Cardiac muscle cell (in vitro differentiated cells and primary cell): Measurements from ENCODE around the gene TMEM134. TPM values are rescaled to one million over a fixed set of nuclear protein-coding genes. Genes with fewer than 3 reads are reported as not detected.
"Not testable (repeated sequence)": the region's sequence is repeated elsewhere in the genome, so short reads cannot be mapped to it uniquely, and the experiment has no call there.

ENCODE experiments used
- DNase-seq, 2 donors: peaks; one replicate each; pipeline versions ENCODE4 v3.0.0 to v3.0.0-alpha.2; 2010 to 2017; ENCODE audit warnings: low read depth in 1 of 2, low spot score in 1 of 2
- H3K27ac ChIP-seq: fragments of 200-600 bp; sonication (generic); 2 replicates; pipeline ENCODE4 v1.5.1; 2016
- H3K27me3 ChIP-seq: fragments of 200-600 bp; sonication (generic); 2 replicates; pipeline ENCODE4 v1.6.0; 2016; ENCODE audit warnings: control low read depth
- H3K36me3 ChIP-seq: fragments of 200-600 bp; sonication (generic); 2 replicates; pipeline ENCODE4 v1.5.1; 2016; ENCODE audit warnings: control low read depth
- H3K4me1 ChIP-seq: fragments of 200-600 bp; sonication (generic); 2 replicates; pipeline ENCODE4 v1.8.1; 2017; ENCODE audit warnings: low read depth, mild to moderate bottlenecking, mixed run types
- H3K4me3 ChIP-seq: fragments of 200-600 bp; sonication (generic); 2 replicates; pipeline ENCODE4 v1.5.1; 2016; ENCODE audit warnings: mild to moderate bottlenecking
- H3K9me3 ChIP-seq: fragments of 200-600 bp; sonication (generic); 2 replicates; pipeline ENCODE4 v1.5.1; 2017; ENCODE audit warnings: low read depth, mild to moderate bottlenecking, control low read depth
- polyA plus RNA-seq: library from polyadenylated mRNA; unstranded; fragments of >200 nt; fragmentation: Nextera tagmentation; extraction: Ambion mirVana; gene quantifications from 2 replicates; pipeline ENCODE4 v1.2.1, GENCODE V29; 2016
- total RNA-seq: library from RNA; depleted of rRNA; stranded (reverse); fragments of >200 nt; gene quantifications from 2 replicates; pipeline ENCODE4 v1.2.3, GENCODE V29; 2016
- TF ChIP-seq, protein P1 (sequence below): IDR thresholded peaks from 2 replicates; pipeline ENCODE4 v1.5.1; 2012; ENCODE audit warnings: low read depth, mild to moderate bottlenecking, low read length

TMEM134 gene
- total and polyA plus RNA-seq, 2 experiments from 2014 or later, result 255 to 326 TPM

DNA sequence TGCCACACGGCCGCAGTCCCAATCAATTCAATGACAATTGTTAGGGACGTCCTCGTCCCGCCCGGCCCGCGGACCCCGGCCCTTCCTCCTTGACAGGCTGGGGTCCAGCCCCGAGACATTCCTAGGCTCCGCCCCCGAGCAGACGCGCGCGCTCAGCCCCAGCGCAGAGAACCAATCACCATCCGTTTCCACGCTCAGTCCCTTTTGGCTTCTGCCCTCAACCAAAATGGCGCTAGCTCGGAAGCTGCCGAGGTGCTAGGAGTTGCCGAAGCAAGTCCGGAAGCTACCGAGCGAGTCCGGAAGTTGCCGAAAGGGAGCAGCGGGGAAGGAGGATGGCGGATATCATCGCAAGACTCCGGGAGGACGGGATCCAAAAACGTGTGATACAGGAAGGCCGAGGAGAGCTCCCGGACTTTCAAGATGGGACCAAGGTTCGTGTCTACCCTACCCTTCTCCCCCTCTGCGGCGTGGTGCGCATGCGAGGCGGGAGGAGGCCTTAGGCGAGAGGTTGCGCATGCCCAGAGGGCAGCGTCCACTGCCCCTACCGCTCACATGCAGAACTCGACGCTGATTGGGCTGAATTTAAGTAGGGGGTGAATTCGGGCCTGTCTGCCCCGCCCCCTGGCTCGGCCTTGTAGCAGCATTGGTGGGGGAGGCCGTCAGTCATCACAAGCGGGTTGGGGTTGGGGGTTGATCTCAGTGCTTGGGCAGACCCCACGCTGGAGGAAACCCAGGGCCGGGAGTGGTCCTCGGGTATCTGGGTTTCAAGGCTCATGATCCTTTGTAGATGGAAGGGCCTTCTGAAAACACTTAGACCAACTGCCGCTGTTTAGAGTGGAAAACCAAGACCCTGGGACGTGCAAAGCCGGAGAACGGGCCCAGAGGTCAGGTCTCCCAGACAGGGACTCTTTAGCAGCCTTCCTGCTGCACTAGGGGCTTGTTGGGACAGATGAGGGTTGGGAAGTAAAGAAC lies 14.1 kb upstream of the TMEM134 start, which contains the start of gene AIP:
Gene AIP, plus strand, starts transcription at position 200 of the 972 bp plus-strand sequence. Its CDS starts 133 bp downstream, at position 333.
- H3K36me3 ChIP-seq, result no peaks in the 10 kb centered on the region
- no peaks in the 10 kb centered on the region for H3K27me3 ChIP-seq
- DNase-seq, result peak; percentile 97 to 98
- H3K27ac ChIP-seq, result peak within 1 kb of the TSS; percentile 79
- H3K4me3 ChIP-seq, result peak within 1 kb of the TSS; percentile 37
- no peaks in the 10 kb centered on the region for H3K9me3 ChIP-seq
- H3K4me1 ChIP-seq, result no peaks in the 10 kb centered on the region
- TF ChIP-seq, protein P1, sequence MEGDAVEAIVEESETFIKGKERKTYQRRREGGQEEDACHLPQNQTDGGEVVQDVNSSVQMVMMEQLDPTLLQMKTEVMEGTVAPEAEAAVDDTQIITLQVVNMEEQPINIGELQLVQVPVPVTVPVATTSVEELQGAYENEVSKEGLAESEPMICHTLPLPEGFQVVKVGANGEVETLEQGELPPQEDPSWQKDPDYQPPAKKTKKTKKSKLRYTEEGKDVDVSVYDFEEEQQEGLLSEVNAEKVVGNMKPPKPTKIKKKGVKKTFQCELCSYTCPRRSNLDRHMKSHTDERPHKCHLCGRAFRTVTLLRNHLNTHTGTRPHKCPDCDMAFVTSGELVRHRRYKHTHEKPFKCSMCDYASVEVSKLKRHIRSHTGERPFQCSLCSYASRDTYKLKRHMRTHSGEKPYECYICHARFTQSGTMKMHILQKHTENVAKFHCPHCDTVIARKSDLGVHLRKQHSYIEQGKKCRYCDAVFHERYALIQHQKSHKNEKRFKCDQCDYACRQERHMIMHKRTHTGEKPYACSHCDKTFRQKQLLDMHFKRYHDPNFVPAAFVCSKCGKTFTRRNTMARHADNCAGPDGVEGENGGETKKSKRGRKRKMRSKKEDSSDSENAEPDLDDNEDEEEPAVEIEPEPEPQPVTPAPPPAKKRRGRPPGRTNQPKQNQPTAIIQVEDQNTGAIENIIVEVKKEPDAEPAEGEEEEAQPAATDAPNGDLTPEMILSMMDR, result peak; percentile 12

DNA sequence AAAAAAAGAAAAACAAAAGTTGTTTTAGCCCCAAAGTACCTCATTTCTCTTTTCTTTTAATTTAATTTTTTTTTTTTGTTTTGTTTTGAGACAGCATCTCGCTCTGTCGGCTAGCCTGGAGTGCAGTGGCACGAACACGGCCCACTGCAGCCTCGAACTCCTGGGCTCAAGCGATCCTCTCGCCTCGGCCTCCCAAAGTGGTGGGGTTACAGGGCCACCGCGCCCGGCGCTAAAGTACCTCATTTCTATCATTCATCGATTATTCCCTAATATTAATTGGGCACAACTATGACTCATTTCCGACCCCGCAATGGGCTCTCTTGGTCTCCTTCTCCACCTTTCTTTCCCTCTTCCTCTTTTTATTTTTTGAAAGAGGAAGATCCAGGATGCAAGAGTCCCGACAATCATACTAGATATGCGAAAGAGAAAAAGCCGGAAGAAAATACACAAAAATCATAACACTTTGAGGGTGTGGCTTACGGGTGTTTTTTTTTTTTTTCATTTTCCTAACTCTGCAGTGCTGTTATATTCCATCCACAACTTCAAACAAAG lies 13.3 kb upstream of the TMEM134 start:
- Histone ChIP-seq H3K9me3 (no peaks in the 10 kb centered on the region), H3K4me3 (peak overlapping the region; percentile 37), H3K36me3 (no peaks in the 10 kb centered on the region), H3K27ac (no peak overlapping the region), H3K27me3 (no peaks in the 10 kb centered on the region), H3K4me1 (no peaks in the 10 kb centered on the region)
- no peak for DNase-seq
- TF ChIP-seq, protein P1, result no peak

DNA sequence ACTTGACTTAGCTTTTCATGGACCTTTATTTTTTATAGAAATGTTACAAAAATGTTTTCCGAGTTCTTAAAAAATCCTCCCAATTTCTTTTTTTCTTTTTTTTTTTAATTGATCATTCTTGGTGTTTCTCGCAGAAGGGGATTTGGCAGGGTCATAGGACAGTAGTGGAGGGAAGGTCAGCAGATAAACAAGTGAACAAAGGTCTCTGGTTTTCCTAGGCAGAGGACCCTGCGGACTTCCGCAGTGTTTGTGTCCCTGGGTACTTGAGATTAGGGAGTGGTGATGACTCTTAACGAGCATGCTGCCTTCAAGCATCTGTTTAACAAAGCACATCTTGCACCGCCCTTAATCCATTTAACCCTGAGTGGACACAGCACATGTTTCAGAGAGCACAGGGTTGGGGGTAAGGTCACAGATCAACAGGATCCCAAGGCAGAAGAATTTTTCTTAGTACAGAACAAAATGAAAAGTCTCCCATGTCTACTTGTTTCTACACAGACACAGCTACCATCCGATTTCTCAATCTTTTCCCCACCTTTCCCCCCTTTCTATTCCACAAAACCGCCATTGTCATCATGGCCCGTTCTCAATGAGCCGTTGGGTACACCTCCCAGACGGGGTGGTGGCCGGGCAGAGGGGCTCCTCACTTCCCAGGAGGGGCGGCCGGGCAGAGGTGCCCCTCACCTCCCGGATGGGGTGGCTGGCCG lies 8.4 kb upstream of the TMEM134 start:
- H3K27ac ChIP-seq, H3K9me3 ChIP-seq, H3K36me3 ChIP-seq, H3K4me3 ChIP-seq, DNase-seq, H3K4me1 ChIP-seq, H3K27me3 ChIP-seq: not testable (repeated sequence)

DNA sequence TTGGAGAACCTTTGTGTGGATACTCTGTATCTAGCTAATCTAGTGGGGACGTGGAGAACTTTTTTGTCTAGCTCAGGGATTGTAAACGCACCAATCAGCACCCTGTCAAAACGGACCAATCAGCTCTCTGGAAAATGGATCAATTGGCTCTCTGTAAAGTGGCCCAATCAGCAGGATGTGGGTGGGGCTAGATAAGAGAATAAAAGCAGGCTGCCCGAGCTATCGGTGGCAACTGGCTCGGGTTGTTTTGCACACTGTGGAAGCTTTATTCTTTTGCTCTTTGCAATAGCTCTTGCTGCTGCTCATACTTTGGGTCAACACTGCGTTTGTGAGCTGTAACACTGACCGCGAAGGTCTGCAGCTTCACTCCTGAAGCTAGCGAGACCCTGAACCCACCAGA lies 7.6 kb upstream of the TMEM134 start:
- not testable (repeated sequence) for H3K4me3 ChIP-seq, DNase-seq, H3K27ac ChIP-seq, H3K9me3 ChIP-seq, H3K27me3 ChIP-seq, H3K36me3 ChIP-seq, H3K4me1 ChIP-seq

DNA sequence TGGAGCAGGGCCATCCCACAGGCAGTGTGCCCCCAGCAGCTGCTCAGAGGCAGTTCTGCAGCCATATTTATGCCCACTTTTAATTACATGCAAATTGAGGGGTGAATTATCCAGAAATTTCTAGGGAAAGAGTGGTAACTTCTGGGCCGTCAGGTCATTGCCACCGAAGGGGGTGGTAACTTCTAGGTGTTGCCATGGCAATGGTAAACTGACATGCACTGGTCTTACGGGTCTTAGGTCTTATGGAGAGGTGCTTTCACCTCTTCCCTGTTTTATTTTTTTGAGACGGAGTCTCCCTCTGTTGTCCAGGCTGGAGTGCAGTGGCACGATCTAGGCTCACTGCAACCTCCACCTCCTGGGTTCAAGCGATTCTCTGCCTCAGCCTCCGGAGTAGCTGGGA lies 3.8 kb upstream of the TMEM134 start:
- TF ChIP-seq, protein P1, result no peak
- DNase-seq, result no peak

DNA sequence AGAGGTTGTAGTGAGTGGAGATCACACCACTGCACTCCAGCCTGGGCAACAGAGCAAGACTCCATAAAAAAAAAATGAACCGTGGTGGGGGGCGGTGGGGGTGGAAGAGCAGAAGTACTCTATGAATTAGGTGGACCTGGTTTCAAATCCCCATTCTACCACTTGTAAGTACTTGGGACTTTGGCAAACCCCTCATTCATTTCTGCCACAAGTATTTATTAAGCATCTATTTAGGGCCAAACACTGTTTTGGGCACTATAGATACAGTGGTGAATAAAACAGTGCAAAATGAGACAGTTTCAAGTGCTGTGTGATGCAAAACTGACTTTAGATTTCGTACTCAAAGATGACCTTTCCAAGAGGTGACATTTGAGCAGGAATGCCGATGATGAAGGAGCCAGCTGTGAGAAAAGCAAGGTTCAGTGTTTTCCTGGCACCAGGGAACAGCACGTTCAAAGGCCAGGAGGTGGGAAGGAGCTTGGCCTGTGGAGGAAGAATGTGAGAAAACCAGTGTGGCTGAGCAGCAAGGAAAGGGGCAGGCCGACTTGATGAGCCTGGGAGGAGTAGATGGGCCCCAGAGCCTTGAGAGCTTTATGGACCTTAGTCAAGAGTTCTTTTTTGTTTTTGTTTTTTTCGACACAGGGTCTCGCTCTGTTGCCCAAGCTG lies 1.4 kb upstream of the TMEM134 start:
- DNase-seq, result no peak
- Histone ChIP-seq H3K9me3 (no peaks in the 10 kb centered on the region), H3K36me3 (no peaks in the 10 kb centered on the region), H3K4me3 (no peak overlapping the region), H3K27me3 (no peaks in the 10 kb centered on the region), H3K27ac (no peak overlapping the region), H3K4me1 (peaks cover 4% of the 10 kb centered on the region)
- TF ChIP-seq, protein P1, result no peak

More for the DNA sequence above, 3.8 kb upstream of the TMEM134 start:
- Histone ChIP-seq H3K27ac (no peak overlapping the region), H3K36me3 (no peaks in the 10 kb centered on the region), H3K27me3 (no peaks in the 10 kb centered on the region), H3K9me3 (no peaks in the 10 kb centered on the region), H3K4me3 (no peak overlapping the region), H3K4me1 (peaks cover 4% of the 10 kb centered on the region)
